GM21529 (cell line): ENCODE data around the gene CAD.

Experiments
- ATAC-seq: cut with Tn5 transposase; IDR thresholded peaks from one replicate; pipeline ENCODE4 v1.9.1; 2021; ENCODE audit not compliant: unreplicated experiment

Gene CAD

GRCh38 chr2:27222407-27222806 is 5.2 kb downstream of the CAD start:
- ATAC-seq: no peak

GRCh38 chr2:27223416-27223815 is 6.2 kb downstream of the CAD start:
- no peak for ATAC-seq

- no peak for ATAC-seq
These were observed 8.4 kb downstream of the CAD start for GRCh38 chr2:27225526-27225925.

- ATAC-seq: no peak
These were observed 10.3 kb downstream of the CAD start for GRCh38 chr2:27227501-27227900.

- no peak for ATAC-seq
These were observed 14.8 kb downstream of the CAD start for GRCh38 chr2:27231921-27232320.

GRCh38 chr2:27233341-27233740 is 16.2 kb downstream of the CAD start:
- ATAC-seq: no peak

- no peak for ATAC-seq
These were observed 19.0 kb downstream of the CAD start for GRCh38 chr2:27236136-27236535.

GRCh38 chr2:27236626-27237025 is 19.5 kb downstream of the CAD start:
- ATAC-seq: no peak

- no peak for ATAC-seq
These were observed 20.3 kb downstream of the CAD start for GRCh38 chr2:27237341-27237945.

- ATAC-seq: no peak
These were observed 21.8 kb downstream of the CAD start for GRCh38 chr2:27238976-27239375.

- ATAC-seq: no peak
These were observed 23.2 kb downstream of the CAD start for GRCh38 chr2:27240406-27240805.

- no peak for ATAC-seq
These were observed 24.8 kb downstream of the CAD start for GRCh38 chr2:27241761-27242613.

- ATAC-seq: no peak
These were observed 25.4 kb downstream of the CAD start for GRCh38 chr2:27242614-27242951.

- ATAC-seq: no peak
These were observed 26.4 kb downstream of the CAD start for GRCh38 chr2:27243391-27244130.

- ATAC-seq: no peak
These were observed 27.9 kb downstream of the CAD start for GRCh38 chr2:27245116-27245515.

- no peak for ATAC-seq
These were observed 28.5 kb downstream of the CAD start for GRCh38 chr2:27245626-27246025.

GRCh38 chr2:27247893-27248292 is 30.7 kb downstream of the CAD start:
- ATAC-seq: no peak

- ATAC-seq: no peak
These were observed 32.2 kb downstream of the CAD start for GRCh38 chr2:27249159-27249890.

GRCh38 chr2:27249891-27250651 is 32.9 kb downstream of the CAD start:
- ATAC-seq: no peak

GRCh38 chr2:27250652-27251379 is 33.6 kb downstream of the CAD start:
- no peak for ATAC-seq
